ENCODE measurements around the gene SERTAD2.

GRCh38 chr2:64698177-64698643, 44.5 kb upstream of the SERTAD2 start:
- TF ChIP-seq CTCF (conservative IDR thresholded peaks at IDR 0.05): no peak
- no peak for TF ChIP-seq ZFX (IDR thresholded peaks at IDR 0.05)

Data from C4-2B (cell line).